HG03095 (cell line): Measurements from ENCODE around the gene BTG1.

Experiments used
- ATAC-seq: cut with Tn5 transposase; IDR thresholded peaks from one replicate; pipeline ENCODE4 v1.9.1; 2021; ENCODE audit warnings: moderate library complexity; ENCODE audit not compliant: unreplicated experiment

Gene BTG1

GRCh38 chr12:92134638-92135274, 10.9 kb downstream of the BTG1 start:
- no peak for ATAC-seq

GRCh38 chr12:92133795-92134637, 11.6 kb downstream of the BTG1 start:
- no peak for ATAC-seq

GRCh38 chr12:92133171-92133570, 12.5 kb downstream of the BTG1 start:
- ATAC-seq = no peak

- ATAC-seq = no peak
Measured at GRCh38 chr12:92132288-92132687, 13.4 kb downstream of the BTG1 start.

- no peak for ATAC-seq
Measured at GRCh38 chr12:92130999-92131398, 14.6 kb downstream of the BTG1 start.

- no peak for ATAC-seq
Measured at GRCh38 chr12:92129609-92130008, 16.0 kb downstream of the BTG1 start.

GRCh38 chr12:92128612-92129011, 17.0 kb downstream of the BTG1 start:
- no peak for ATAC-seq

- ATAC-seq = no peak
Measured at GRCh38 chr12:92124689-92125029, 21.0 kb downstream of the BTG1 start.

- ATAC-seq = no peak
Measured at GRCh38 chr12:92123780-92124688, 21.6 kb downstream of the BTG1 start.

GRCh38 chr12:92122941-92123779, 22.5 kb downstream of the BTG1 start:
- ATAC-seq = no peak

- no peak for ATAC-seq
Measured at GRCh38 chr12:92121826-92122225, 23.8 kb downstream of the BTG1 start.

GRCh38 chr12:92118826-92119536, 26.7 kb downstream of the BTG1 start:
- ATAC-seq = no peak

- ATAC-seq = no peak
Measured at GRCh38 chr12:92114834-92115233, 30.8 kb downstream of the BTG1 start.

- no peak for ATAC-seq
Measured at GRCh38 chr12:92111256-92111655, 34.4 kb downstream of the BTG1 start.

GRCh38 chr12:92110083-92110640, 35.5 kb downstream of the BTG1 start:
- no peak for ATAC-seq

GRCh38 chr12:92109613-92110012, 36.0 kb downstream of the BTG1 start:
- no peak for ATAC-seq

GRCh38 chr12:92108651-92109050, 37.0 kb downstream of the BTG1 start:
- ATAC-seq = no peak

- no peak for ATAC-seq
Measured at GRCh38 chr12:92107621-92108131, 38.0 kb downstream of the BTG1 start.

GRCh38 chr12:92107094-92107493, 38.6 kb downstream of the BTG1 start:
- no peak for ATAC-seq
